Left forelimb (tissue), 1 donor: ENCODE measurements around the gene GJB6.
"Not testable (repeated sequence)": the region's sequence is repeated elsewhere in the genome, so short reads cannot be mapped to it uniquely, and the experiment has no call there.

ENCODE experiments used
- DNase-seq: peaks from one replicate; pipeline ENCODE4 v3.0.0-alpha.2; 2018; ENCODE audit warnings: low spot score

GJB6 gene

GRCh38 chr13:20231839-20232555, at the start of gene GJB6:
Gene GJB6 (minus strand): TSS chr13:20232319. CDS start chr13:20223480, 8,839 bp downstream.
- DNase-seq, result no peak

GRCh38 chr13:20276901-20277300, 44.8 kb upstream of the GJB6 start:
- not testable (repeated sequence) for DNase-seq

GRCh38 chr13:20274466-20274865, 42.3 kb upstream of the GJB6 start:
- no peak for DNase-seq

- DNase-seq, result no peak
These were observed 40.6 kb upstream of the GJB6 start for GRCh38 chr13:20272588-20273171.

- DNase-seq, result no peak
These were observed 40.0 kb upstream of the GJB6 start for GRCh38 chr13:20272104-20272503.

GRCh38 chr13:20271441-20271840, 39.3 kb upstream of the GJB6 start:
- no peak for DNase-seq

GRCh38 chr13:20270163-20270865, 38.2 kb upstream of the GJB6 start:
- no peak for DNase-seq

GRCh38 chr13:20264271-20265018, 32.3 kb upstream of the GJB6 start:
- DNase-seq, result no peak

GRCh38 chr13:20263393-20264044, 31.4 kb upstream of the GJB6 start:
- DNase-seq, result no peak

GRCh38 chr13:20258963-20259288, 26.8 kb upstream of the GJB6 start:
- DNase-seq, result no peak

GRCh38 chr13:20258208-20258962, 26.3 kb upstream of the GJB6 start:
- no peak for DNase-seq

GRCh38 chr13:20254076-20254475, 22.0 kb upstream of the GJB6 start:
- DNase-seq, result no peak

- DNase-seq, result no peak
These were observed 17.8 kb upstream of the GJB6 start for GRCh38 chr13:20249913-20250312.

GRCh38 chr13:20247963-20248362, 15.8 kb upstream of the GJB6 start:
- DNase-seq, result no peak

GRCh38 chr13:20247403-20247802, 15.3 kb upstream of the GJB6 start:
- DNase-seq, result no peak

GRCh38 chr13:20241593-20241992, 9.5 kb upstream of the GJB6 start:
- DNase-seq, result no peak

- no peak for DNase-seq
These were observed 7.6 kb upstream of the GJB6 start for GRCh38 chr13:20239748-20240147.

GRCh38 chr13:20232556-20233277, 598 bp upstream of the GJB6 start:
- no peak for DNase-seq

GRCh38 chr13:20230913-20231838, 943 bp downstream of the GJB6 start:
- no peak for DNase-seq

GRCh38 chr13:20227730-20228129, 4.4 kb downstream of the GJB6 start:
- DNase-seq, result no peak
